OCI-LY7 (cell line): ENCODE measurements around the gene PCARE. TPM values are rescaled to one million over a fixed set of nuclear protein-coding genes. Genes with fewer than 3 reads are reported as not detected.

Source experiments
- BruUV-seq: library from RNA; stranded (reverse); fragments of 400-500 nt; replicated peaks from 2 replicates; lab custom pipeline; 2021; lab: Mats Ljungman, UMichigan
- CTCF ChIA-PET: fragments of 300-600 bp; sonication (Branson Sonifier 250); formaldehyde crosslinking; loops from one replicate; lab custom pipeline; 2022; ENCODE audit warnings: antibody characterized with exemption; ENCODE audit not compliant: unreplicated experiment; lab: Charles Lee
- POLR2A ChIA-PET: fragments of 300-600 bp; sonication (Branson Sonifier 250); formaldehyde crosslinking; loops from one replicate; lab custom pipeline; 2022; ENCODE audit warnings: antibody characterized with exemption; lab: Charles Lee
- DNase-seq: peaks from one replicate; pipeline ENCODE4 v3.0.0-alpha.2; 2015; ENCODE audit warnings: low spot score
- H2AFZ ChIP-seq: fragments of 200-600 bp; sonication (generic), shearing (Covaris generic); 2 replicates; pipeline ENCODE4 v1.6.1; 2014; ENCODE audit warnings: mild to moderate bottlenecking, antibody characterized with exemption, low read length, moderate library complexity
- H3K27ac ChIP-seq: fragments of 200-600 bp; sonication (generic); 2 replicates; pipeline ENCODE4 v1.5.1; 2014; ENCODE audit warnings: mixed run types, low read depth, mild to moderate bottlenecking, moderate library complexity, low read length, inconsistent platforms; ENCODE audit not compliant: poor library complexity, severe bottlenecking
- H3K36me3 ChIP-seq: fragments of 200-600 bp; sonication (generic); 2 replicates; pipeline ENCODE4 v1.6.1; 2014; ENCODE audit warnings: mild to moderate bottlenecking, antibody characterized with exemption, low read length, moderate library complexity, mixed read lengths; ENCODE audit not compliant: insufficient read depth
- H3K4me1 ChIP-seq: fragments of 200-600 bp; sonication (generic); 2 replicates; pipeline ENCODE4 v1.5.1; 2014; ENCODE audit warnings: mild to moderate bottlenecking, low read length; ENCODE audit not compliant: insufficient read depth, poor library complexity, severe bottlenecking
- H3K4me2 ChIP-seq: fragments of 200-600 bp; sonication (generic); 2 replicates; pipeline ENCODE4 v1.6.1; 2014; ENCODE audit warnings: mild to moderate bottlenecking, low read length
- H3K4me3 ChIP-seq: fragments of 200-600 bp; sonication (generic); 2 replicates; pipeline ENCODE4 v1.5.1; 2014; ENCODE audit warnings: mild to moderate bottlenecking, low read depth, low read length; ENCODE audit not compliant: poor library complexity, severe bottlenecking
- H3K79me2 ChIP-seq: fragments of 200-600 bp; sonication (generic); 2 replicates; pipeline ENCODE4 v1.6.1; 2016; ENCODE audit warnings: low read depth, mild to moderate bottlenecking, low read length, moderate library complexity, mixed read lengths; ENCODE audit not compliant: insufficient read depth
- H3K9me2 ChIP-seq: fragments of 200-600 bp; sonication (generic); 2 replicates; pipeline ENCODE4 v1.6.1; 2016; ENCODE audit warnings: mild to moderate bottlenecking, low read length, mixed read lengths; ENCODE audit not compliant: insufficient read depth
- H3K9me3 ChIP-seq: fragments of 200-600 bp; sonication (generic); 2 replicates; pipeline ENCODE4 v1.6.1; 2014; ENCODE audit warnings: mild to moderate bottlenecking, mixed run types, low read length, mixed read lengths
- H4K20me1 ChIP-seq: fragments of 200-600 bp; sonication (generic); 2 replicates; pipeline ENCODE4 v1.6.1; 2014; ENCODE audit warnings: mild to moderate bottlenecking, antibody characterized with exemption, low read length, moderate library complexity, mixed read lengths; ENCODE audit not compliant: insufficient read depth
- CTCF ChIP-seq: fragments of 200-600 bp; sonication (generic); conservative IDR thresholded peaks from 2 replicates; pipeline ENCODE4 v1.5.1; 2014; ENCODE audit warnings: mild to moderate bottlenecking, antibody characterized with exemption, low read length, moderate library complexity, mixed read lengths
- EZH2phosphoT487 ChIP-seq: fragments of 200-600 bp; sonication (generic); IDR thresholded peaks from 2 replicates; pipeline ENCODE4 v1.6.1; 2018; ENCODE audit warnings: low read depth, borderline replicate concordance, mild to moderate bottlenecking, mixed run types, antibody characterized with exemption, low read length, moderate library complexity, mixed read lengths
- intact Hi-C: fragments of 100-400 bp; cut with micrococcal nuclease; formaldehyde crosslinking; loops from one replicate; pipeline ENCODE4 v1.10.0; 2022; ENCODE audit not compliant: unreplicated experiment
- total RNA-seq, 2 experiments: library from RNA; depleted of rRNA in 1 of 2; stranded (reverse); fragments of >200 nt in 1 of 2; shearing (Covaris generic) in 1 of 2; gene quantifications; 2 replicates each; pipeline ENCODE4 v1.2.3, GENCODE V29; 2014 to 2022

PCARE gene
- total RNA-seq, 2 experiments from 2014 or later = not detected

GRCh38 chr2:29053223-29053622, 21.1 kb downstream of the PCARE start:
- H3K4me1 ChIP-seq = no peaks in the 10 kb centered on the region
- no peaks in the 10 kb centered on the region for H3K79me2 ChIP-seq
- BruUV-seq = no TSS peak
- POLR2A ChIA-PET = no interaction called here
- CTCF ChIA-PET = no interaction called here
- intact Hi-C loops = no loop called here
- H4K20me1 ChIP-seq = no peaks in the 10 kb centered on the region
- DNase-seq = no peak
- H3K4me2 ChIP-seq = no peak overlapping the region
- TF ChIP-seq CTCF (no peak), EZH2phosphoT487 (no peak)
- no peaks in the 10 kb centered on the region for H3K9me2 ChIP-seq
- H3K9me3 ChIP-seq = no peaks in the 10 kb centered on the region
- no peak overlapping the region for H3K4me3 ChIP-seq
- no peaks in the 10 kb centered on the region for H3K36me3 ChIP-seq
- no peak overlapping the region for H3K27ac ChIP-seq
- H2AFZ ChIP-seq = no peak overlapping the region

- Histone ChIP-seq H3K4me2 (no peak overlapping the region), H3K79me2 (no peaks in the 10 kb centered on the region), H3K9me2 (no peaks in the 10 kb centered on the region), H2AFZ (no peak overlapping the region), H4K20me1 (no peaks in the 10 kb centered on the region), H3K36me3 (no peaks in the 10 kb centered on the region), H3K9me3 (no peaks in the 10 kb centered on the region), H3K27ac (no peak overlapping the region), H3K4me1 (no peaks in the 10 kb centered on the region), H3K4me3 (no peak overlapping the region)
- no TSS peak for BruUV-seq
- POLR2A ChIA-PET = no interaction called here
- no peak for DNase-seq
- CTCF ChIA-PET = no interaction called here
- intact Hi-C loops = no loop called here
- TF ChIP-seq EZH2phosphoT487 (no peak), CTCF (no peak)
Measured at GRCh38 chr2:29052807-29053206, 21.5 kb downstream of the PCARE start.

- Histone ChIP-seq H3K9me3 (no peaks in the 10 kb centered on the region), H3K27ac (no peak overlapping the region), H3K4me1 (no peaks in the 10 kb centered on the region), H2AFZ (no peak overlapping the region), H3K4me2 (no peak overlapping the region), H3K4me3 (no peak overlapping the region), H3K36me3 (no peaks in the 10 kb centered on the region), H3K9me2 (no peaks in the 10 kb centered on the region), H3K79me2 (no peaks in the 10 kb centered on the region), H4K20me1 (no peaks in the 10 kb centered on the region)
- POLR2A ChIA-PET = interaction anchor here (0.6 kb wide), 1 partner anchor 184 kb away, joined by 3 read pairs; no protein-coding TSS in a partner anchor
- no TSS peak for BruUV-seq
- intact Hi-C loops = no loop called here
- DNase-seq = no peak
- TF ChIP-seq CTCF = no peak
- no peak for TF ChIP-seq EZH2phosphoT487
- CTCF ChIA-PET = no interaction called here
Measured at GRCh38 chr2:29051730-29052129, 22.6 kb downstream of the PCARE start.
